Epithelial cell of prostate (primary cell): ENCODE results near the gene BEGAIN.

Source experiments
- DNase-seq: peaks from one replicate; pipeline ENCODE4 v3.0.0-alpha.2; 2011; ENCODE audit warnings: low read depth, low spot score
- H3K27ac ChIP-seq: fragments of 450-650 bp; 2 replicates; pipeline ENCODE4 v1.5.1; 2017; ENCODE audit warnings: mild to moderate bottlenecking

The BEGAIN gene

GRCh38 chr14:100572543-100572942 lies 14.7 kb downstream of the BEGAIN start:
- no peak for DNase-seq
- no peak overlapping the region for H3K27ac ChIP-seq

GRCh38 chr14:100571837-100572236 lies 15.4 kb downstream of the BEGAIN start:
- no peak overlapping the region for H3K27ac ChIP-seq
- no peak for DNase-seq

GRCh38 chr14:100570726-100571454 lies 16.3 kb downstream of the BEGAIN start:
- H3K27ac ChIP-seq: no peak overlapping the region
- no peak for DNase-seq

GRCh38 chr14:100569734-100570286 lies 17.4 kb downstream of the BEGAIN start:
- no peak overlapping the region for H3K27ac ChIP-seq
- DNase-seq: no peak

- DNase-seq: no peak
- H3K27ac ChIP-seq: no peak overlapping the region
Observed at GRCh38 chr14:100568998-100569733, 18.1 kb downstream of the BEGAIN start.

- no peak for DNase-seq
Observed at GRCh38 chr14:100568164-100568997, 18.8 kb downstream of the BEGAIN start.

GRCh38 chr14:100567877-100568163 lies 19.4 kb downstream of the BEGAIN start:
- H3K27ac ChIP-seq: no peak overlapping the region
- no peak for DNase-seq

More at GRCh38 chr14:100568164-100568997, 18.8 kb downstream of the BEGAIN start:
- H3K27ac ChIP-seq: no peak overlapping the region

GRCh38 chr14:100567009-100567876 lies 20.0 kb downstream of the BEGAIN start:
- H3K27ac ChIP-seq: no peak overlapping the region
- no peak for DNase-seq

- DNase-seq: no peak
- H3K27ac ChIP-seq: no peak overlapping the region
Observed at GRCh38 chr14:100566586-100566985, 20.6 kb downstream of the BEGAIN start.

- no peak overlapping the region for H3K27ac ChIP-seq
- no peak for DNase-seq
Observed at GRCh38 chr14:100566119-100566518, 21.1 kb downstream of the BEGAIN start.

- no peak for DNase-seq
- H3K27ac ChIP-seq: no peak overlapping the region
Observed at GRCh38 chr14:100565650-100566049, 21.6 kb downstream of the BEGAIN start.

GRCh38 chr14:100564512-100564911 lies 22.7 kb downstream of the BEGAIN start:
- no peak for DNase-seq
- no peak overlapping the region for H3K27ac ChIP-seq

- no peak for DNase-seq
- H3K27ac ChIP-seq: no peak overlapping the region
Observed at GRCh38 chr14:100562751-100563150, 24.5 kb downstream of the BEGAIN start.

GRCh38 chr14:100561005-100561404 lies 26.2 kb downstream of the BEGAIN start:
- no peak overlapping the region for H3K27ac ChIP-seq
- DNase-seq: no peak

- no peak for DNase-seq
- no peak overlapping the region for H3K27ac ChIP-seq
Observed at GRCh38 chr14:100560471-100560870, 26.7 kb downstream of the BEGAIN start.

- DNase-seq: no peak
- no peak overlapping the region for H3K27ac ChIP-seq
Observed at GRCh38 chr14:100559455-100559854, 27.8 kb downstream of the BEGAIN start.

GRCh38 chr14:100558966-100559365 lies 28.3 kb downstream of the BEGAIN start:
- no peak for DNase-seq
- no peak overlapping the region for H3K27ac ChIP-seq

- H3K27ac ChIP-seq: no peak overlapping the region
- DNase-seq: no peak
Observed at GRCh38 chr14:100558226-100558625, 29.0 kb downstream of the BEGAIN start.

- no peak for DNase-seq
- H3K27ac ChIP-seq: no peak overlapping the region
Observed at GRCh38 chr14:100557658-100558057, 29.6 kb downstream of the BEGAIN start.
